ENCODE data around the gene DDAH2.

The DDAH2 gene

DNA sequence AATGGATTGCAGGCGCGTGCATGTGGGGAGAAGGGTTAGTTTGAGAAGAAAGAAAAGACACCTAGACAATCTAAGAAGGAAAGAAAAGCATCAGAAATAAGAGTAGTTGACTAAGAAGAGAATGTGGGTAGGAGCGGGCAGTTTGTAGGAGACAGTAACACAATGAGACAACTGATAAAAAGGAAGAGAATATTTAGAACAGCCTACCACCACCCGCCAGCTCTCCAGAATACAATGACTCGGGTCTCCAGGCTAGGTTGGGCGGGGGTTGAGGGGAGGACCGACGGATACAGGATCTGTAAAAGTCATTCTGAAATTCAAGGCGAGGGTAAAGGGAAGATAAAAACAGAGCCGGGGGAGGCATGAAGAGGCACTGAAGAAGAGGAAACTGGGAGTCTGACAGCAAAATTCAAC is 26.7 kb downstream of the DDAH2 start:
- H3K9me3 ChIP-seq (ENCODE audit: insufficient read depth, low read length) = no peaks in the 10 kb centered on the region
- H3K4me3 ChIP-seq (ENCODE audit: insufficient read length, low read depth) = peak overlapping the region; percentile 87
- peaks cover 31% of the 10 kb centered on the region for H3K36me3 ChIP-seq (ENCODE audit: insufficient read depth, insufficient read length, low read length)
- H3K9ac ChIP-seq (ENCODE audit: insufficient read length, low read depth) = peak overlapping the region; percentile 93
- H3K27me3 ChIP-seq (ENCODE audit: insufficient read depth, insufficient read length) = no peaks in the 10 kb centered on the region
- TF ChIP-seq ZNF274 (IDR thresholded peaks at IDR 0.05; ENCODE audit: low read depth, low read length) = no peak
- TF ChIP-seq YY1 (IDR thresholded peaks at IDR 0.05; ENCODE audit: insufficient read depth, insufficient read length) = no peak
- no peak for DNase-seq (ENCODE audit: low read depth, low spot score)
- peaks cover 5% of the 10 kb centered on the region for H3K4me1 ChIP-seq (ENCODE audit: insufficient read depth, insufficient read length)

DNA sequence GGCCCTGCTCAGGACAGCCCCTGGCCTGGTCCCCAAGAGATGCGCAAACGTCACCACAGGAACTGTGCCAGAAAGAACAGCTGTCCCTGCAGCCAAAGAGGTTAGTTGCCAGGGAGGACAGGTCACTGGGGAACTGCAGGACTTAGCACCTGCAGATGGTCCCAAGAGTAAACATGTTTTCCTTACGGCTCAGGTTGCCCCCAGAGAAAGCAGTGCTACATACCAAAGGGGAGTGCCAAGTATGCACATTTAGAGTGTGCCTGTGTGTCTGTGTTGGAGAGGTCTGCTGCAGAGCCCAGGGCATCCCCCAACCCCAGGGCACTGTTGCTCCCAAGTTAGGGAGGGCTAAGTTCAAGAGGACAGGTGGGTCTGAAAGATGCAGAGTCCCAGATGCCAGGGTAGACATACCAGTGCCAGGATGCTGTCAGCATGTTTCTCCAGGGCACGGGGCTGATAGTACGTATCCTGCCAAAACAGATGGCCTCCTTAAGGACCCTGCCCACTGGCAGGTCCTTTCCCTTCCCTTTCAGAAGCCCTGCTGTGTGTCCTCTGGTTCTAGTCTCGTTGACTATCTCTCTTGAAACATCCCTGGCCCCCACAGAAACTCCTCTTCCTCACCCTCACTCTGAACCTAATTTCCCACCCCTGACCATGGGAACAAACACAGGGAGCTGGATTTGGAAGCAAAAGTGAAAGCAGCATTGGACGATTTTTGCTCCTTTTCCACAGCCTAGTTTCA is 27.3 kb downstream of the DDAH2 start:
- no peak for TF ChIP-seq ZNF274 (IDR thresholded peaks at IDR 0.05; ENCODE audit: low read depth, low read length)
- no peak for TF ChIP-seq YY1 (IDR thresholded peaks at IDR 0.05; ENCODE audit: insufficient read depth, insufficient read length)
- TF ChIP-seq SUZ12 (IDR thresholded peaks at IDR 0.05; ENCODE audit: extremely low read depth, insufficient read depth, insufficient read length) = no peak
- H3K4me3 ChIP-seq (ENCODE audit: insufficient read length, low read depth) = peak overlapping the region; percentile 87
- no peak for DNase-seq (ENCODE audit: low read depth, low spot score)

DNA sequence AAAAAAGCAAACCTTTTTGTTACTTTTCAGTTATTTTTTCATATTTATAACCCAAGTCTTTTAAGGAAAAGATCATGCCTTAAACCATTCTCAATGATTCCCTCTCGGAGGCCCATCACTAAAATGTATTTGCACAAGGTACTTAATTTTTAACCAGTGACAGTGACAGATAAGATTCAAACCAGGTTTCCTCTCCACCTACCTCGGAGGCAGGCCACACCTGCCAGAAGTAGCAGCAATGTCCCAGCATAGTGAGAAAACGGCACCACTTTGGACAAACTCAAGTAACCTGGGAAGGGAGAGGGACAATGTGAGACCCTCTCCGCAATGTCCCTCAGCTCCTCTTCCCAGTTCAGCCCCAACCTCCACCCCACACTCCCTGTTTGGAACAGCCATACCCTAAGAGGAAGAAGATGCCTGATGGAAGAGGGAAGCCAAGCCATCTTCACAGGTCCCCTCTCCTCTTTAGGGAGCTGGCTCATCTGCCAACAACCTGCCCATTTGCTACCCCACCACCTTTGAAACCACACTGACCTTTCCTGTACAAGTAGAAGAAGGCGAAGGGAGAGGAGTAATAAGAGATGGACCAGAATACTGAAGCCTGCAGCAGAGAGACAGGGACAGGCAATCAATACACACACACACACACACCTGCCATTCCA is 28.2 kb downstream of the DDAH2 start:
- no peaks in the 10 kb centered on the region for H3K27me3 ChIP-seq (ENCODE audit: insufficient read depth, insufficient read length)
- H3K36me3 ChIP-seq (ENCODE audit: insufficient read depth, insufficient read length, low read length) = peaks cover 43% of the 10 kb centered on the region
- H3K4me3 ChIP-seq (ENCODE audit: insufficient read length, low read depth) = no peak overlapping the region
- no peak for DNase-seq (ENCODE audit: low read depth, low spot score)
- H3K4me1 ChIP-seq (ENCODE audit: insufficient read depth, insufficient read length) = peaks cover 5% of the 10 kb centered on the region
- no peak overlapping the region for H3K9ac ChIP-seq (ENCODE audit: insufficient read length, low read depth)
- no peak for TF ChIP-seq SUZ12 (IDR thresholded peaks at IDR 0.05; ENCODE audit: extremely low read depth, insufficient read depth, insufficient read length)
- no peak for TF ChIP-seq YY1 (IDR thresholded peaks at IDR 0.05; ENCODE audit: insufficient read depth, insufficient read length)
- no peak for TF ChIP-seq ZNF274 (IDR thresholded peaks at IDR 0.05; ENCODE audit: low read depth, low read length)
- no peaks in the 10 kb centered on the region for H3K9me3 ChIP-seq (ENCODE audit: insufficient read depth, low read length)

More for the DNA sequence above, 27.3 kb downstream of the DDAH2 start:
- Histone ChIP-seq H3K36me3 (ENCODE audit: insufficient read depth, insufficient read length, low read length) (peaks cover 36% of the 10 kb centered on the region), H3K9ac (ENCODE audit: insufficient read length, low read depth) (peak overlapping the region; percentile 93), H3K9me3 (ENCODE audit: insufficient read depth, low read length) (no peaks in the 10 kb centered on the region), H3K4me1 (ENCODE audit: insufficient read depth, insufficient read length) (peaks cover 5% of the 10 kb centered on the region), H3K27me3 (ENCODE audit: insufficient read depth, insufficient read length) (no peaks in the 10 kb centered on the region)

DNA sequence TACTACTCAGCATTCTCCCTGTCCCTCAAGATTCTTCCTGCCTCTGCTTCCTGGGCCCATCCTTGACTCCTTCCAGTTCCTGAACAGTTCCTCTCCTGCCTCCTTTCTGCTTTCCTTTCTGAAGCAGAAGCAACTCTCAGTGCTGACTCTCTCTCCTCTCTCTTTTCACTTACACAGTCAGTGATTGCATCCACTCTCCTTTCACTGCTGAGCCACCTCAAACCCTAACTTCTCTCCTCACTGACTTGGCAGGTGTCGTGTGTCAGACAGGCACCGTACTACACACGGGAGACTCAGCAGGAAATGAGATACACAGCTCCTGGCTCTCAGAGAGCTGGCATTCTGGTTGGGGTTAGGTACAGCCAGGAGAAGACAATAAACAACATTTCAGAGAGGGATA is 31.5 kb downstream of the DDAH2 start:
- peaks cover 64% of the 10 kb centered on the region for H3K36me3 ChIP-seq (ENCODE audit: insufficient read depth, insufficient read length, low read length)
- no peak for DNase-seq (ENCODE audit: low read depth, low spot score)
- H3K9me3 ChIP-seq (ENCODE audit: insufficient read depth, low read length) = no peaks in the 10 kb centered on the region
- H3K27me3 ChIP-seq (ENCODE audit: insufficient read depth, insufficient read length) = no peaks in the 10 kb centered on the region
- peaks cover 5% of the 10 kb centered on the region for H3K4me1 ChIP-seq (ENCODE audit: insufficient read depth, insufficient read length)
- H3K4me3 ChIP-seq (ENCODE audit: insufficient read length, low read depth) = no peak overlapping the region
- no peak overlapping the region for H3K9ac ChIP-seq (ENCODE audit: insufficient read length, low read depth)
- TF ChIP-seq YY1 (IDR thresholded peaks at IDR 0.05; ENCODE audit: insufficient read depth, insufficient read length) (no peak), SUZ12 (IDR thresholded peaks at IDR 0.05; ENCODE audit: extremely low read depth, insufficient read depth, insufficient read length) (no peak), ZNF274 (IDR thresholded peaks at IDR 0.05; ENCODE audit: low read depth, low read length) (no peak)

DNA sequence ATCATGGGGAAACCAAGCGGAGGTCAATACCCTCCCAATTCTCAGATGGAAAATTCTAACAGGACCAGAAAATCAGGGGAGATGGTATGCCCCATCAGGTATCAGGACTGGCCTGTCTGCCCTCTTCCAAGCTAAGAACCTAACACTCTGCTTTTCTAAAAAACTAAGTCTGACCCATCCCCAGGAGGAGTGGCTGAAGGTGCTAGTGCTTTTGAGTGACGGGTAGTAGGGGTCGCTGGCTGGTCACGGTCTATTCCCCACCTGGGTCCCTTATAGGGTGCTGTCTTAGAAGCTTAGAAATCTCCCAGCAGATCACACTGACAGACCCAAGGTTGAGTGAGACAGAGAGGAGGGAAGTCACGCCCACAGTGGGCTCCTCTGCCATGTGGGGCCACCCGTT is 35.6 kb downstream of the DDAH2 start:
- H3K9me3 ChIP-seq (ENCODE audit: insufficient read depth, low read length) = no peaks in the 10 kb centered on the region
- peaks cover 65% of the 10 kb centered on the region for H3K36me3 ChIP-seq (ENCODE audit: insufficient read depth, insufficient read length, low read length)
- no peaks in the 10 kb centered on the region for H3K27me3 ChIP-seq (ENCODE audit: insufficient read depth, insufficient read length)
- no peak overlapping the region for H3K9ac ChIP-seq (ENCODE audit: insufficient read length, low read depth)
- DNase-seq (ENCODE audit: low read depth, low spot score) = no peak
- TF ChIP-seq SUZ12 (IDR thresholded peaks at IDR 0.05; ENCODE audit: extremely low read depth, insufficient read depth, insufficient read length) = no peak
- no peak for TF ChIP-seq YY1 (IDR thresholded peaks at IDR 0.05; ENCODE audit: insufficient read depth, insufficient read length)
- TF ChIP-seq ZNF274 (IDR thresholded peaks at IDR 0.05; ENCODE audit: low read depth, low read length) = no peak
- H3K4me1 ChIP-seq (ENCODE audit: insufficient read depth, insufficient read length) = peaks cover 7% of the 10 kb centered on the region
- no peak overlapping the region for H3K4me3 ChIP-seq (ENCODE audit: insufficient read length, low read depth)

DNA sequence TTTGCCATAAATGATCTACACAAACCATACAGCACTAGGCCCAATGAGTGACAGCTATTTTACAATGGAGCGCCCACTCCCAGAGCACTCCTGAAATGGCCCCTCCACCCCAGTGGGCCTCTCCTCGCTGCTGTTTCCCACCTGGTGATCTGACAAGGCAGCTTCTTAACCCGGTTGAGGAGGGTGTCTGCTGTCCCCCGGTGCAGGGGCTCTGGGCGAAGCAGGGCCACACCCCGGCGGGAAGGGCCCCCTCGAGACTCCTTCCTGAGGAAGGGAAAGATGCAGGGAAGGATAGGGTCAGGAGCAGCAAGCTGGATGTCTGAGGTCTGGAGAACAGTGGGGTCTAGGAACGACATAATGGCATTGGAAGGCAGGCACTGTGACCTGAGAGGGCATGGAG is 36.2 kb downstream of the DDAH2 start:
- no peaks in the 10 kb centered on the region for H3K27me3 ChIP-seq (ENCODE audit: insufficient read depth, insufficient read length)
- no peak overlapping the region for H3K9ac ChIP-seq (ENCODE audit: insufficient read length, low read depth)
- no peak overlapping the region for H3K4me3 ChIP-seq (ENCODE audit: insufficient read length, low read depth)
- H3K4me1 ChIP-seq (ENCODE audit: insufficient read depth, insufficient read length) = peaks cover 11% of the 10 kb centered on the region
- no peak for DNase-seq (ENCODE audit: low read depth, low spot score)
- H3K9me3 ChIP-seq (ENCODE audit: insufficient read depth, low read length) = no peaks in the 10 kb centered on the region
- peaks cover 71% of the 10 kb centered on the region for H3K36me3 ChIP-seq (ENCODE audit: insufficient read depth, insufficient read length, low read length)
- no peak for TF ChIP-seq SUZ12 (IDR thresholded peaks at IDR 0.05; ENCODE audit: extremely low read depth, insufficient read depth, insufficient read length)

DNA sequence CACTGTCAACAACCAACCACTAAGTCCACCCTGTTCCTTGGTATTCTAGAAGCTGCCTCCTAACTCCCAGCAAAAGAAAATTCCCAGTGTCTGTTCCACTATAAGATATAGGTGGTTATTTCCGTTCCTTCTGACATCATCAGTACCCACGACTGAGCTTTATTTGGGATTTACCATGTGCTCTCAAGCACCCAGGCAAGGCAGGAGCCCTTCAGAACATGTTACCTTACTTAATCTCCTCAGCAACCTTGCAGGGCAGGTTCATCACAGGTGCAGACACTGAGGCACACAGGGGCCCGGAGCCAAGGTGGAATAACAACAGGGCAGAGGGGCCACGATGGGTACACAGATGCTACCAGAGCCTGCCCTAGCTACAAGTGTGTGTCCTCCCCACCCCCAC is 36.7 kb downstream of the DDAH2 start:
- no peaks in the 10 kb centered on the region for H3K9me3 ChIP-seq (ENCODE audit: insufficient read depth, low read length)
- H3K27me3 ChIP-seq (ENCODE audit: insufficient read depth, insufficient read length) = no peaks in the 10 kb centered on the region
- H3K4me3 ChIP-seq (ENCODE audit: insufficient read length, low read depth) = no peak overlapping the region
- H3K4me1 ChIP-seq (ENCODE audit: insufficient read depth, insufficient read length) = peaks cover 14% of the 10 kb centered on the region
- DNase-seq (ENCODE audit: low read depth, low spot score) = no peak
- peaks cover 72% of the 10 kb centered on the region for H3K36me3 ChIP-seq (ENCODE audit: insufficient read depth, insufficient read length, low read length)
- H3K9ac ChIP-seq (ENCODE audit: insufficient read length, low read depth) = no peak overlapping the region
- no peak for TF ChIP-seq SUZ12 (IDR thresholded peaks at IDR 0.05; ENCODE audit: extremely low read depth, insufficient read depth, insufficient read length)
- TF ChIP-seq YY1 (IDR thresholded peaks at IDR 0.05; ENCODE audit: insufficient read depth, insufficient read length) = no peak
- TF ChIP-seq ZNF274 (IDR thresholded peaks at IDR 0.05; ENCODE audit: low read depth, low read length) = no peak

All from NT2/D1 (cell line).